HG03108 (cell line): ENCODE data around the gene FOXJ1.

Experiments used
- ATAC-seq: cut with Tn5 transposase; IDR thresholded peaks from one replicate; pipeline ENCODE4 v1.9.1; 2021; ENCODE audit warnings: moderate library complexity; ENCODE audit not compliant: unreplicated experiment

The FOXJ1 gene

DNA sequence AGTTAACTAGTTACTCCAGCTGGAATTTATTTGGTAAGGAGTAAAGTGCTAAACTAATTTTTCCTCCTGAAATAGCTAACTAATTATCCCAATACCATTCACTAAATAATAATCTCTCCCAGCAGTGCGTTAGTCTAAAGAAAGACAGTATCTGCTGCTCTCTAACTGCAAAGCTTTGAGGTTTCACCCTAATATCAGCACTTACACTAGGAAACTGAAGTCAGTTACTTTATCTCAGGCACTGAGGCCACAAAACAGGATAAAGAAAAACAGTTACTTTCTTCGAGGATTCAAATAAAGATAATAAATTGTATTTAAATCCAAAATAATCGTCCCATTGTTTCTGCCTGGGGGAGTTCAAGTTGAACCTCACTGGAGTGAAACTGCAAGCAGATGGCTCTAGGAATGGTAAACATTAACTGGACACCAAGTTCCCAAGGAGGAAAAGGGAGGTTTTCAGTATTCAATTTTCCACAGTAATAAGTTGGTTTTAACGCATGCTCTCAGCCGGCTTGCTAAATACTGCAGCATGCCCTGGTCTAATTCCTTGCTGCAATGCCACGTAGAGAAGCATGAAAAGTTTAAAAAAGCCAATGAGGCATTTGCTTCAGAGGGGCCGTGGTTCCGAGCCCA is 20.0 kb upstream of the FOXJ1 start:
- no peak for ATAC-seq

DNA sequence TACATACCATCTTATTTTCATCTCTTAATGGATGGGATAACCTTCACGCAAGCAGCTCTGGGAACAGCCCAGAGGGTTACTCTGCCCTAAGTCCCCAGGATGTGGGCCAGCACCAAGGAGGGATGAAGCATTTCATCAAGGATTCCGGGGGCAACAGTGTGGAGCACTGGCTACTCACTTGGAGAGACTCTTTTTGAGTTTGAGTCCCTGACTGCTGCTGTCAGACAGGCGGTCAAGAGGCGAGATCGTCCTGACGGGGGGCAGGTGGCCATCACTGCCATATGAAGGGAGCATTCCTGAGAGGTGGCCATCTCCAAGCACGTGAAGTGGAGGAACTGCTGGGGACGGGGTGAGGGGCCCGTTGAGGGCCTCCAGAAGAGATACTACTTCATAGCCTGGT is 18.1 kb upstream of the FOXJ1 start:
- no peak for ATAC-seq

DNA sequence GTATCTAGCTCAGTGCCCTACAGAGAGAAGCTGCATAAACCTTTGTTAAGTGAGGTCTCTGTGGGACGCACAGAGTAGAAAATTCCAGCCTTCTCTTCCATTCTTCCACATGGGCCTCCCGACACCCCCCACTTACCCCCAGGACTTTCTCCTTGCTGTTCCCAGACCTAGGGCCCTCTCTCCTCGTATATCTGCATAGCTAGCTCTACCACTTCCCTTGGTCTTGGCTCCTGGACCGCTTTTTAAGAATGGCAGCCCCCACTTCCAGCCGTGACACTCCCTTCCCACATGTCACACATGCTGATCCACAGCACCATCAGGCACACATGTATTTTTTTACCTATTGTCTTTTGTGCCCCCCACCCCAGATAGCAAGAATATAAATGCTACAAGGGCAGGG is 16.7 kb upstream of the FOXJ1 start:
- no peak for ATAC-seq

DNA sequence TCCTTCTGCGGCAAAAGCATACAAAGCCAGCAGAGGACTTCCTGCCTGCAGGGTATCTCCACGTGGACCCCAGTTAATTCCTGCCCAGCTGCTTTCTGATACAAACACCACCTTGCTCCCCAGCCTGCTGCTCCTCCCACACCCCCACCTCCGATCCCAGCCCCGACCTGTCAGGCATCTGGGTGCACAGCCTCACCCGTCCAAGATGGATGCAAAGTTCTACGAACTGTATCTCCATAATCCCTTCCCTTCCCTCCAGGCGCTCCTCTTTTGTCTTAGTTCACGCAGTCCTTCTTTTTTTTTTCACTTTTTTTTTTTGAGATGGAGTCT is 15.6 kb upstream of the FOXJ1 start:
- no peak for ATAC-seq

DNA sequence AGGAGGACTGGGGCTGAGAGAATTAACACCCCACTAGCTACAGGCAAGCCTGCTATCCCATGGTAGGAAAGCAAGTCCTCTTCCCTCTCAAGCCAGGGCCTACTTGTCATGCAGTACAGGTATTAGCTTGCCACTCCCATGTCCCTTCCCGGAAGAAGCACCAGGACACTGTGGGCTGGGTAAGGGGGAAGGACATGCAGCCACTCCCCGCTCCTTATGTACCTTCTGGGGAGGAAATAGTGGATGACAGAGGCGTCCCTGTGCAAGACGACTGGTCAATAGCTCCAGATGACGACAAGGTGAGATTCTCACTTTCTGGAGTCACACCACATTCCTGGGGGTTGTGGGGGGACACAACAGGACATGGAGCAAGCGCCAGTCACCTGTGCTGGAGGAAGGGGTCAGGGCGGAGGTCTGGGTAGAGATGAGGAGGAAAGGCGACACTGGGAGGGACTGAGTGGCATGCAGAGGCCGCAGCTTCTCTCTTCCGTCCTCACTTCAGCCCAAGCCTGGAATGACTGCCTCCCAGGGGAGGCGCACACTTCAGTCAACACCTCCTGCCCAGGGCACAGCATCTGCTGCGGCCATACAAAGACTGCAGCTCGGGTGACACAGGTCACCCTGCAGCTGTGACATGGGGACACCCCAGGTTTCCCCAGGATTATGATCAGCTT is 15.1 kb upstream of the FOXJ1 start:
- no peak for ATAC-seq

DNA sequence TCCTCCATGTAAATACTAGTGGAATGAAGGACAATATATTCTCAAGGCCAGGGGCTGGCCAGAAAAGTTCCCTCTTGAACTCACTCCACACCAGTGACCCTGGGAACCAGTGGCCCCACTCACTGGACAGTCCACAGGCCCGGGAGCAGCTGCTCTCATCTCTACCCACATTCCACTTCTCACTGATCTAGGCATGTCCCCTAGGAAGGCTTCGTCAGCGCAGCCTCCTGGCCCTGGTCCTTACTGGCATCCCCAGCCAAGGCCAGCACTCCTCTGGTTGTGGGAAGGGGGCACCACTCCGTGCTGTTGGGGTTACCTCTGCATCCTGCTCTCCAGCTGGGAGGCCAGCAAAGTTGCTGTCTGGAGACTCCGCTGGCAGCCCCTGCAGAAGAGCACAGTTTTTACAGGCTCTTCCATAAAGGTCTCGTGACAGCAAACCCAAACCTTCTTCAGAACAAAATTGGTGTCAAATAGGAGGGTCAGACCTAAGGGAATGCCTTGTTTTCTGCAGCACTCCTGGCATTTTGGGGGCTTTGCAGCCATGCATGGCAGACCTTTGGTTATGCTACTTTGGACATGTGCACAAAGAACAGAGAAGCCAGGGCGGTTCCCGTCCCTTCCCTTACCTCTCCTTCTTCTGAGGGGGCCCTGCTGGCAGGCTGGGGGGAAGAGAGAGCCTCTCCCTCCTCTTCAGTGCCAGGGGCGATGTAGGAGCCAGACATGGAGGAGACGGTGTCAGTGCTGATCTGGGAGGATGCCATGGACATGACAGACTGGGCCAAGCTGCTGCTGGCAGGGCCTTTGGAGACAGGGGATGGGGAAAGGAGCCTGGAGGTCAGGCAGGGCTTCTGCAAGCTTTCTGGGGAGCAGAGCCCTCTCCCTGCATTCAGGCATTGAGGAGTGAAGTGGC is 14.1 kb upstream of the FOXJ1 start:
- ATAC-seq, result no peak

DNA sequence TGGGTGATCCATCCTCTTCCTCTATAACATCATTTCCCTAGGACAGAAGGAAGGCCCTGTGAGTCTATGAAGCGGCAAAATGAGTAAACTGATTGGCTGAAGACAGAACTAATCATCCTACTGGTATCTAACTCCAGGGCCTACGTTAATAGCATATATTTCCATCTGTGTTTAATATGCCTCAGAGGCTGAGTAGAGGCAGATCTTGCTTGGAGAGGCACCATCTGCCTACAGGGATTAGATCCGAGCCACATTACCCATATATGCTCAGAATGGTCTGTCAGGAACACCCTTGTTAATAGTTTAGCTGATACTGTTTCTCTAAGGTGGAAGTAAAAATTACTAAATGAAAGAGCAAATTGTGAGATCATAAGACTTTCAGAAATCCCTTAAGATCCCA is 13.2 kb upstream of the FOXJ1 start:
- ATAC-seq, result no peak

DNA sequence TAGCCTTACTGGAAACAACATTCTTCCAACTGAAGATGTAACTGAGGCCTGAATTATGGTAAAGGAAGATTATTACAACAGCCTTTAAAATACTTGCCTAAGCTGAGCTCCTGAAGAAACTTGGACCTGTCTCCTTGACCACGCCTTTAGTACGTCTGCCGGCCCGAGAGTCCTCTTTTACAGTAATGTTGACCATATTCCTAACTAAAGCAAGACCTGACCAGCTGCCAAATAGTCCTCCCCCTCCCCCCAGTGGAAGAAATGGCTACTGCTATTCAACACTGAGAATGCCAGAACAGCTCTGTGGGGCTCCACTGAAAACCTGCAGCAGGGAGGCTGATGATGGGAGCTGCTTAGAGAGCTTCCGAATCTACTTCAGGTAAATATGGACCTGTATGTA is 12.6 kb upstream of the FOXJ1 start:
- ATAC-seq, result no peak

DNA sequence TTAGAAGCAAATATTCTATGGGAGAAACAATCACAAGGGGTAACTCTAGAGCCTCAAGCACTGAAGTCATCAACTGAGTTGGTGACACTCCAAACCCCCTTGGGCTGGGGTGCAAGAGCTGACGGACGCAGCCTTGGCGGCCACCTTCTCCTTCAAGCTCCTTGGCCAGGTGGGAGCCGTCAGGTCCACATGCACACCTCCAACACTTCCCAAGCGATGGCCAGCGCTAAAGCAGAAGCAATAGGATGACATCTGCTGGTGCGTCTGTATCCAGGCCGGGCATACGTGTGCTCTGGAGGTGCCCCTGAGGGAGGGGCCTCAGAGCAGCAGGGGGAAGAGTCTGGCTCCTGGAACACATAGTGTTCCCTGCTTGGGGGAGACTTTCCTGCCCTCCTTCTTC is 12.2 kb upstream of the FOXJ1 start:
- no peak for ATAC-seq

DNA sequence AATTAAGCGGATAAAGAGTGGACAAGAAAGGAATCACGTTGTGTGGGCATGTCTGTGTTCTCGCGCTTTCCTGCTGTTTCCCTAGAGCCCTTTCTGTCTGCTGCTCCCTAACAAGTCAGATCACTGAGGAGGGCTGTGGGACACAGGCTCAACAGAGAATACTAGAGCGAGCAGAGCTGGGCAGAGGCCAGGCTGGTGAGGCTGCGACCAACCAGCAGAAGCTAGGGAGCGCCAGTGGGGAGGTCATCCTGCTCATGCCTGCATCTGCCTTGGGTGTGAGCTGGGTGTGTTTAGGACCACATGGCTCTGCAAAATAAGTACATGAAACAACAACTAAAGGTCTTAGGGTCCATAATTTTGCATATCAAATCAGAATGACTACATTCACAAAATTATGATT is 11.5 kb upstream of the FOXJ1 start:
- no peak for ATAC-seq

DNA sequence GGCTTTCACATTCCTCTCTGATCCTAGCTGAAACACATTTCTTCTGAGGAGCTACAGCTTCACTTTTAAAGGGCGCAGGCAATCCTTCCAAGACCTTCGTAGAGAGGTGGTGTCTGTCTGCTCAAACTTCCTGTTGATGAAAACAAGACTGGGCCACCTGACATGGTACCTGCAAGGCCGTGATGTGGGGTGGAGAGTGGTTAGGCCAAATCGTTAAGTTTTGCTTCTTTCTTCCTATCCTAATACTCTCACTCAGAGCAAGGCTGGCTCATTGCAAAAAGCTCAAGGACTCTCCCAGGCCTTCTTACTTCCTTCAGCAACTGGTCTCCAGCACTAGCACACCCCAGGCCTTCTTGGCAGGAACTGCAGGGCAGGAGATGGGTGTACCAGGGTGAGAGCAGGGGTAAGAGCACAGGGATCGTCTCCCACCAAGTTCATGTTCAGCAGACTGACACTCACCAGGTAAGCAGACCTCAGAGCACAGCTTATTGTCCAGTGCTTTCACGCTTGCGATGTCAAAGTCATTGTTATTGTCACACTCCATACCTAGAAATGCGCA is 10.9 kb upstream of the FOXJ1 start:
- no peak for ATAC-seq

DNA sequence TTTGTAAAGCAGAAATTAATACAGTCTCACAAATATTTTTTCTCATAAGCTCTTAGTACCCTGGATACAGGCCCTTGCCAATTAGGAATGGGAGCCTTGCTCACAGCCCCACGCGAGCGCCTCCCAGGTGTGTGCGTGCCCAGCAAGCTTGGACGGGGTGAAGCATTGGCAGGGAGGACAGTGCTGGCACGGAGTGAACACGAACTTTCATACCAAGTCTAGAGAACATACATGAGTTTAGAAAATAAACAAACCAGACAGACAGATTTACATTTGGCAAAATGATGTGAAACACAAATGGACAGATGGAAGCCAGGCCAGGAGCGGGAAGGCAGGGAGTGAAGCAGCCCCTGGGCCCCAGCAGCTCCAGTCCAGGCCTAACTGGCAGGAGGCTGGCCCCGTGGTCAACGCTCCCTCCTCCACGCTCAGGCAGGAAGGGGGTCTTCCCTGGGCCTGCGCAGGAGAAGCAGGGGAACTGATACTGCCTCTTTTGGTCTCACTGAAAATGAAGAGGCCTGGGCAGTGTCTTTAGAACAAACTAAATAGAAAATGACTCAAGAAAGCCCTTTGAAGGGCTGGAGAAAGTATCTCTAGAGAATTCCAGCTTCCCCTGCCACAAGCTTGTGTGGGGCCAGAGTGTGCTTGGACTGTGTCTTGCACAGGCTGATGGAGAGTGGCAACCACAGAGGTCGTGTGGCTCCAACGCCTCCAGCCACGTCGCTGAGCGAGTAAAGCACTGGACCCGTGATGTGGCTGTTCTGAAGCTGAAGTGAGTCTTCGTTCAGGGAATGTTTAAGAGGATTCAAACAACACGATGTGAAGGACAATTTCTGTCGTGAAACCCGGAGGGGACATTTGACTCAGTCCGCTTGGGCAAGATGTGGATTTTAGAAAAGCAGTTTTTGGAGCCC is 9.9 kb upstream of the FOXJ1 start:
- ATAC-seq, result no peak

DNA sequence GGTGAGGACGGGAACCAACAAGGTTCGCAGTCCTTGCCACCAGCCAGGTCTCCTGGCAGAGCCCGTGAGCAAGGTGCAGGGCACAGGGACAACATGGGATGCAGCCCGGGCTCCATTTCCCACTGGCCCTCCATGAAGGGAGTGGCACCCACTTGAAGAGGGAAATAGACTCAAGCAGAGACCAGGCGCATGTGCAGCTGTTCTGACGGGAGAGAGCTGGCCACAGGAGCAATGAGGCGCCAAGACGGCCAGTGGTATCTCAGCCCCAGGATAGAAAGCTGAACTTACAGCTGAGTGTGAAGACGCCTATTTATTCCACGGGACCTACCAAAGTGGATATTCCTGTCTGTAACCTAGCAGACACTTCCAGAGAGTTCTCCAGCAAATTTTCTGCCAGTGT is 8.2 kb upstream of the FOXJ1 start:
- ATAC-seq, result no peak

DNA sequence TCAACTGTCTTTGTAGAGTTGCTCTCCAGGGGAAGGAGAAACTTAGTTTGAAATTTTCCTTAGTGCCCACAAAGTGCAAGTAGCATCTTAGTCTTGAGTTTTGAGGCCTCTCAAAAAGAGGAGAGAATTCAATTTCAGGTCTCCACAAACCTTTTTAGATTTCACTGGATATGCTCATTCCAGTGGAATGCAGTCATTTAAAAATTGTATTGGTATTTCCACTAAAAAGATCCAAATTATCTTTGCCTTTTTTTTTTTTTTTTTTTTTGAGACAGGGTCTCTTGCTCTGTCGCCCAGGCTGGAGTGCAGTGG is 6.9 kb upstream of the FOXJ1 start:
- ATAC-seq, result no peak

DNA sequence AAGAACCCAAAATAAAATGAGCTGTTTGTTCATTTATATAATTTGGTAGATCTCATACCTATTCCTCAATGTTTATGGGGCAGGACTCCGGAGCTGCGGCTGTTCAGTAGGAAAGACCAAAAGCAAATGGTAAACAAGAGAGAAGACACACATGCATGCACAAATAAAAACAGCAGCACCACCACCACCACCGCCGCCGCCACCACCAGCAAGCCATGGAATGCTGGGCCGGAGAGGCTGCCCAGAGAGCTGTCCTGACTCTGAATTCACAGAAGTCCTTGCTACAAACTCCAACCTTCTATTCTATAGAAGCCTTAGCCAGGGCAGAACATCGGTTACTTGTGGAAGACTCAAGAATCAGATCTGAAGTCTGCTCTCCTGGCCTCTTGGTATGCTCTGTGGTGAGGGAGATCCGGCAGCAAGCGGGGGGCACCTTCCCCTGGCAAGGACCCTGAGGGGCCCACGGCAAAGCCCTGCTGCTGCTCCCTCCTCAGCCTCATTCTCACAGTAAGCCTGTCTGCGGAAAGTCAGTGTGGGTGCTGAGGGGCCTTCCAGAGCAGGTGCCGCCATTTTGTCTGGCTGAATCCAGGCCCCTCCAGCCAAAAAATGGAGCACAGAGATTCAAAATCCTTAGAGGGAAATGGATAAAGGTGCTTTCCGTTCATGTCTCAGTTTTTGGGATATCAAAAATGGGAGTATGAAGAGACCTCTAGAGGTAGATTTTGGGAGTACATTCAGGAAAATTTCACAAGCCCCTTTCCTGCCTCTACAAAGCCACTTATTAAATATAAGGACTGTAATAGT is 6.4 kb upstream of the FOXJ1 start:
- ATAC-seq, result no peak

DNA sequence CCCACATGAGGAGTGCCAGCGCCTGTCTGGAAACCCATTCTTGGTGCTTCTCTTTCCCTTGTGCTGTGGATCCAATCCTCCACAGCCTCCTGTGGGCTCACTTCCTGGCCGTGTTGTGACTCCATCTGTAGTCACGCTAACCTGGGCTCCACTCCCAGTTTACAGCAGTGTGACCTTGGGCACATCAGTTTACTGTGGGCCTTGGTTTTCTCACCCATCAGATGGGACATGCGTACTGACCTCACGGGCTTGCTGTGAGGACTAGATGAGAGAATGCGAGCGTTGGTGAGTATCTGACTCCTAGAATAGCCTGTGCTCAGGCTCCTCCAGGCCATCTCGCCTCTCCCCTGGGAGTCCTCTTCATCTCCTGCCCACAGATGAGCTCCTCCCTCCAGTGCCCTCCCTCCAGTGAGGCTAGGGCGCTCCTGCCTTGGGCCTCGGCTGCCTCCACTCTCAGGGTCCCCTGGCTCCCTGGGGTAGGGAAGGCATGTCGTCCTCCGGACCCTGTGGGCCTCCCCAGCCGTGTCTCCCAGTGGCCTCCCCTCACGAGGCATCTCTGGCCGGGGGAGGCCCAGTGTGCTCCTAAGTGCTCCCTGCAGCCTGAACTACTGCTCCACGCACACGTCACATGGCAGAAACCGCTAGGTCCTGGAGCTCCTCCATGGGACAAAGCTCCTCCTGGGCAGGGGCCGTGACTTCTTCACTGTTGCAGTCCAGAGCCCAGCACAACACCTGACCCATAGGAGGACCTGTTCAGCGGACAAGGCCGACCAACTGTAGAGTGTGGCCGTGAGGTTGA is 5.2 kb upstream of the FOXJ1 start:
- ATAC-seq, result no peak

DNA sequence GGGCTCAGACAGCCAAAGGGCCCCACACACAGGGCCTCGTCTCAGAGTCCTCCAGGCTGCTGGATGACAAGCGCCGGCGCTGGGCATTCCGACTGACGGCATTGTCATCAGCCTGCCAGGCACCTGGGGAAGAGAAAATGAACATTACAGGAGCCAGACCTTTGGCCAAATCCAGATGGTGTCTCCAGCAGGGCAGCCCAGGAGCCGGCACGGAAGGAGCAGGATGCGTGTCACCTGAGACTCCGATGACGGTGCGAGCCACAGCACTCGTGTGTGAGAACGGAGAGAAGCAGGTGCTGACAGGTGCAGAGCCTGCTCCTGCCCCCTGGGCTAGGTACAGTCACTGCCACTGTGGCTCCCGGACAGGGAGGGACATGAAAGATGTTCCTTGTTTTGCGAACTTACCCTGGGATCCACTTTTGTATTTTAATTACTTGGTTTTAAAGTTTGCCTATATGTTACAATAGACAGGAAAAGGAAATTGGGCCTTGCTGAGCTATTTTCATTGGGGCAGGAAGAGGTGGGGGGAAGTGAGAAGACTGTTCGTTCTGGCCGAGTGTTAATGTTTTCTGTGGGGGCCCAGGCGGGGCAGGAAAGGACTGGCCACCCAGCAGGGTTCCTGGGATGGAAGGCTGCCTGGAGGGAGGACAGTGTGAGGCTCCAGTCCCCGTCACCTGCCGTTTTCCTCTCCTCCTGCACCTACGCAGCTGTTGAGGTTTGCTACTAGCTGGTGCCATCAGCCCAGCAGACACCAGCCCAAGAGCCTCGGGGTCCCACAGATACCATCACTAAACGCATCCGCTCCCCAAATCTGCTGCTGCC is 4.4 kb upstream of the FOXJ1 start:
- ATAC-seq, result no peak

DNA sequence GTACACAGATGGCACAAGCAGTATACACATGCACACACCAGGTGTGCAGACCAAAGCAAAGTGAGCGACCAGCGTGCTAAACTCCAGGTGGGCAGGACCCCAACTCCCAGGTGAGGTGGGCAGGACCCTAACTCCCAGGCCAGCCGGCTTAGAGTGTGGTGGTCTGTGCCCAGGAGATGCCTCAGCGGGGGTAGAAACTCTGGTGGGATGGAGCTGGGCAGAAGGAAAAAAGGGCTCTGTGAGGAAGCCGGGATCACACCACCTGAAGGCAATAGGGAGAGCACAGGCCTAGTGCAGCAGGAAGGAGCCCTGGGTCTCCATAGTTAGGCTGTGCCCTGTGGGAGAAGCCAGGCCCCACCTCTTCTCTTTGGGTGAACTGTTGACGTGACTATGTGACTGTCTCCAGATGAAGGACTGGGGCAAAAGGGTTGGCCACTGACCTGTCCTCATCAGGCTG is 1.6 kb upstream of the FOXJ1 start:
- ATAC-seq, result no peak
